Loucy (cell line): Measurements from ENCODE around the gene SPATA31E1.
"Not testable (repeated sequence)": the region's sequence is repeated elsewhere in the genome, so short reads cannot be mapped to it uniquely, and the experiment has no call there.

Experiments used
- CTCF ChIP-seq: fragments of 200-600 bp; sonication (generic); conservative IDR thresholded peaks from 2 replicates; pipeline ENCODE4 v1.5.1; 2014; ENCODE audit warnings: mild to moderate bottlenecking, antibody characterized with exemption, low read length
- EZH2phosphoT487 ChIP-seq: fragments of 200-600 bp; IDR thresholded peaks from 2 replicates; pipeline ENCODE4 v1.6.1; 2018; ENCODE audit warnings: antibody characterized with exemption, mild to moderate bottlenecking, moderate library complexity, borderline replicate concordance

GRCh38 chr9:87847817-87848216, 34.9 kb upstream of the SPATA31E1 start:
- not testable (repeated sequence) for TF ChIP-seq CTCF, EZH2phosphoT487
